Measurements from ENCODE around the gene LRRC8D.

- TF ChIP-seq LEF1 (IDR thresholded peaks at IDR 0.05; ENCODE audit: borderline replicate concordance) (no peak), TARDBP (IDR thresholded peaks at IDR 0.05) (no peak), SUZ12 (IDR thresholded peaks at IDR 0.05) (no peak), NFRKB (IDR thresholded peaks at IDR 0.05) (no peak), CTBP1 (IDR thresholded peaks at IDR 0.05; ENCODE audit: borderline replicate concordance) (no peak), FOXK2 (IDR thresholded peaks at IDR 0.05) (no peak), HDGF (IDR thresholded peaks at IDR 0.05; ENCODE audit: borderline replicate concordance) (no peak), SP1 (IDR thresholded peaks at IDR 0.05) (no peak), BHLHE40 (IDR thresholded peaks at IDR 0.05; ENCODE audit: borderline replicate concordance) (no peak), FOXM1 (IDR thresholded peaks at IDR 0.05; ENCODE audit: borderline replicate concordance) (no peak), L3MBTL2 (conservative IDR thresholded peaks at IDR 0.05) (no peak), ARNT (IDR thresholded peaks at IDR 0.05) (no peak), ELF4 (IDR thresholded peaks at IDR 0.05) (no peak), ZNF384 (IDR thresholded peaks at IDR 0.05) (no peak)
Observed at GRCh38 chr1:89962024-89962741, 141.4 kb downstream of the LRRC8D start.

Measured in HEK293T (cell line).